Osteocyte (in vitro differentiated cells): ENCODE data around the gene SUPT20HL1. TPM values are rescaled to one million over a fixed set of nuclear protein-coding genes. Genes with fewer than 3 reads are reported as not detected.
"Not testable (repeated sequence)": the region's sequence is repeated elsewhere in the genome, so short reads cannot be mapped to it uniquely, and the experiment has no call there.

Experiments used
- DNase-seq: peaks from one replicate; pipeline ENCODE4 v3.0.0; 2021; ENCODE audit warnings: mixed read lengths; ENCODE audit not compliant: unreplicated experiment; ENCODE audit errors: extremely low spot score
- H3K27ac Mint-ChIP-seq: one replicate; pipeline ENCODE4 v1.8.0; 2021; ENCODE audit warnings: mild to moderate bottlenecking, mixed read lengths; ENCODE audit not compliant: unreplicated experiment
- H3K27me3 Mint-ChIP-seq: one replicate; pipeline ENCODE4 v1.8.0; 2021; ENCODE audit warnings: mixed read lengths; ENCODE audit not compliant: unreplicated experiment
- H3K36me3 Mint-ChIP-seq: one replicate; pipeline ENCODE4 v1.8.0; 2021; ENCODE audit warnings: mixed read lengths; ENCODE audit not compliant: unreplicated experiment
- H3K4me1 Mint-ChIP-seq: one replicate; pipeline ENCODE4 v1.8.0; 2021; ENCODE audit warnings: mixed read lengths; ENCODE audit not compliant: unreplicated experiment
- H3K4me3 Mint-ChIP-seq: one replicate; pipeline ENCODE4 v1.8.0; 2021; ENCODE audit warnings: mild to moderate bottlenecking, moderate library complexity, mixed read lengths; ENCODE audit not compliant: unreplicated experiment
- H3K9me3 Mint-ChIP-seq: one replicate; pipeline ENCODE4 v1.8.0; 2021; ENCODE audit warnings: mixed read lengths; ENCODE audit not compliant: unreplicated experiment
- total RNA-seq: library from RNA; stranded (reverse); gene quantifications from 2 replicates; pipeline ENCODE4 v1.2.1, GENCODE V29; 2021
- TF ChIP-seq, protein P1 (sequence below): fragments of 200-600 bp; sonication (generic); IDR thresholded peaks from 2 replicates; pipeline ENCODE4 v1.5.0; 2021; ENCODE audit warnings: antibody characterized with exemption, mild to moderate bottlenecking, moderate library complexity

Gene SUPT20HL1
- total RNA-seq, 1 donor from 2014 or later, result not detected

GRCh38 chrX:24364326-24364725 lies 3.9 kb downstream of the SUPT20HL1 start:
- peaks cover 3% of the 10 kb centered on the region for H3K27me3 Mint-ChIP-seq
- no peaks in the 10 kb centered on the region for H3K36me3 Mint-ChIP-seq
- no peak overlapping the region for H3K27ac Mint-ChIP-seq
- TF ChIP-seq, protein P1, sequence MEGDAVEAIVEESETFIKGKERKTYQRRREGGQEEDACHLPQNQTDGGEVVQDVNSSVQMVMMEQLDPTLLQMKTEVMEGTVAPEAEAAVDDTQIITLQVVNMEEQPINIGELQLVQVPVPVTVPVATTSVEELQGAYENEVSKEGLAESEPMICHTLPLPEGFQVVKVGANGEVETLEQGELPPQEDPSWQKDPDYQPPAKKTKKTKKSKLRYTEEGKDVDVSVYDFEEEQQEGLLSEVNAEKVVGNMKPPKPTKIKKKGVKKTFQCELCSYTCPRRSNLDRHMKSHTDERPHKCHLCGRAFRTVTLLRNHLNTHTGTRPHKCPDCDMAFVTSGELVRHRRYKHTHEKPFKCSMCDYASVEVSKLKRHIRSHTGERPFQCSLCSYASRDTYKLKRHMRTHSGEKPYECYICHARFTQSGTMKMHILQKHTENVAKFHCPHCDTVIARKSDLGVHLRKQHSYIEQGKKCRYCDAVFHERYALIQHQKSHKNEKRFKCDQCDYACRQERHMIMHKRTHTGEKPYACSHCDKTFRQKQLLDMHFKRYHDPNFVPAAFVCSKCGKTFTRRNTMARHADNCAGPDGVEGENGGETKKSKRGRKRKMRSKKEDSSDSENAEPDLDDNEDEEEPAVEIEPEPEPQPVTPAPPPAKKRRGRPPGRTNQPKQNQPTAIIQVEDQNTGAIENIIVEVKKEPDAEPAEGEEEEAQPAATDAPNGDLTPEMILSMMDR, result no peak
- no peak for DNase-seq
- H3K9me3 Mint-ChIP-seq, result no peaks in the 10 kb centered on the region
- no peak overlapping the region for H3K4me3 Mint-ChIP-seq
- H3K4me1 Mint-ChIP-seq, result no peaks in the 10 kb centered on the region

DNA sequence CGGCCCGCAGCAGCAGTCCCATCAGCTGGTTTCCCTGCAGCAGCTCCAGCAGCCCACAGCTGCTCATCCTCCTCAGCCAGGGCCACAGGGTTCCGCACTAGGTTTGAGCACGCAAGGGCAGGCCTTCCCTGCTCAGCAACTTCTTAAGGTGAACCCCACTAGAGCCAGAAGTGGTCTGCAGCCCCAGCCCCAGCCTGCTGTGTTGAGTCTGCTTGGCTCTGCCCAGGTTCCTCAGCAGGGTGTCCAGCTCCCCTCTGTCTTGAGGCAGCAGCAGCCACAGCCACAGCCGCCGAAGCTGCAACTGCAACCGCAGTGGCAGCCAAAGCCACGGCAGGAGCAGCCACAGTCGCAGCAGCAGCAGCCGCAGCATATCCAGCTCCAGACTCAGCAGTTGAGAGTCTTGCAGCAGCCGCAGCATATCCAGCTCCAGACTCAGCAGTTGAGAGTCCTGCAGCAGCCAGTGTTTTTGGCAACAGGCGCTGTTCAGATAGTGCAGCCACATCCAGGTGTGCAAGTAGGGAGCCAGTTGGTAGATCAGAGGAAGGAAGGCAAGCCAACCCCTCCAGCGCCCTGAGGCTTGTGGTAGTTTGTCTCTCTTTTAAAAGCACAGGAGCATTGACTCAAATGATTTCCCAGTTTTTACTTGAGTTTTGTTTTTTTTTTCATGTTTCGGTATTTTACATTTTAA lies 4.6 kb downstream of the SUPT20HL1 start:
- H3K36me3 Mint-ChIP-seq, result no peaks in the 10 kb centered on the region
- H3K4me1 Mint-ChIP-seq, result no peaks in the 10 kb centered on the region
- no peaks in the 10 kb centered on the region for H3K9me3 Mint-ChIP-seq
- H3K27me3 Mint-ChIP-seq, result peaks cover 3% of the 10 kb centered on the region
- H3K27ac Mint-ChIP-seq, result no peak overlapping the region
- no peak overlapping the region for H3K4me3 Mint-ChIP-seq
- TF ChIP-seq, protein P1, result no peak
- DNase-seq, result no peak

- not testable (repeated sequence) for DNase-seq, H3K4me3 Mint-ChIP-seq, H3K9me3 Mint-ChIP-seq, H3K4me1 Mint-ChIP-seq, H3K27ac Mint-ChIP-seq, H3K27me3 Mint-ChIP-seq, H3K36me3 Mint-ChIP-seq
Observed at GRCh38 chrX:24366762-24367400, 6.4 kb downstream of the SUPT20HL1 start.

GRCh38 chrX:24369816-24370215 lies 9.4 kb downstream of the SUPT20HL1 start:
- H3K27ac Mint-ChIP-seq, result no peak overlapping the region
- no peaks in the 10 kb centered on the region for H3K36me3 Mint-ChIP-seq
- H3K9me3 Mint-ChIP-seq, result no peaks in the 10 kb centered on the region
- DNase-seq, result no peak
- peaks cover 7% of the 10 kb centered on the region for H3K4me1 Mint-ChIP-seq
- H3K27me3 Mint-ChIP-seq, result peaks cover 11% of the 10 kb centered on the region
- no peak overlapping the region for H3K4me3 Mint-ChIP-seq
- TF ChIP-seq, protein P1, result no peak

GRCh38 chrX:24371391-24371972 lies 11.0 kb downstream of the SUPT20HL1 start:
- DNase-seq, result no peak
- no peaks in the 10 kb centered on the region for H3K36me3 Mint-ChIP-seq
- H3K4me1 Mint-ChIP-seq, result peaks cover 7% of the 10 kb centered on the region
- peaks cover 11% of the 10 kb centered on the region for H3K27me3 Mint-ChIP-seq
- peak overlapping the region; percentile 42 for H3K4me3 Mint-ChIP-seq
- no peak overlapping the region for H3K27ac Mint-ChIP-seq
- no peaks in the 10 kb centered on the region for H3K9me3 Mint-ChIP-seq
- TF ChIP-seq, protein P1, result peak; percentile 78
